Measurements from ENCODE around the gene PRSS8.

GRCh38 chr16:31167315-31167714, 31.8 kb upstream of the PRSS8 start:
- TF ChIP-seq CTCF (IDR thresholded peaks at IDR 0.05) (no peak), POLR2AphosphoS5 (IDR thresholded peaks at IDR 0.05; ENCODE audit: low read depth, low read length) (no peak)

All from Panc1 (cell line).